ENCODE measurements around the gene SMAD3.

DNA sequence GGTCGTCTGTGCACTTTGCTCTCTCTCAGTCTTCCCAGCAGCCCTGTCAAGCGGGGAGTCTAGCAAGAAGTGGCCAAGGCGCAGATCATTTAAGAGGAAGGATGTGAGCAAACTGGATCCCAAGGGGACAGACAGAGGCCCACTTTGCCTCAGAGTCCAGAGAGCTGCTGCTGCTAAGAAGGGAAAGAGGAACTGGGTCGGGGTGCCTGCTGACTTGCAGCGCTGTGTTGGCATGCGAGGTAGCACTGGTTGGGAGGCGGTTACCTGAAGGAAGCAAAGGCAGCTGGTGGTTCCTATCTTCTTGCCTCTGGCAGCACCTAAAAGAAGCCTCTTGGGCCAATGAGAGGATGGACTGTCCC is 28.1 kb downstream of the SMAD3 start:
- TF ChIP-seq CTCF (conservative IDR thresholded peaks at IDR 0.05; ENCODE audit: low read length) (no peak), EZH2phosphoT487 (IDR thresholded peaks at IDR 0.05; ENCODE audit: borderline replicate concordance, low read depth, low read length) (no peak)
